Gastroesophageal sphincter (tissue), 4 donors: ENCODE results near the gene ISCU. TPM values are rescaled to one million over a fixed set of nuclear protein-coding genes. Genes with fewer than 3 reads are reported as not detected.

ENCODE experiments used
- ATAC-seq: fragments of 150-250 bp; one replicate; pipeline ENCODE4 v1.9.1; 2016; ENCODE audit warnings: mild to moderate bottlenecking, moderate library complexity
- H3K27ac ChIP-seq, 4 donors: fragments of 200-600 bp; sonication (generic) in 3 of 4; 1 replicate in 3 of 4; 2 replicates in 1 of 4; pipeline ENCODE4 v1.5.1; 2016 to 2019
- H3K27me3 ChIP-seq: fragments of 200-600 bp; sonication (generic); one replicate; pipeline ENCODE4 v1.5.1; 2019
- H3K36me3 ChIP-seq, 2 donors: fragments of 200-600 bp; sonication (generic); one replicate each; pipeline ENCODE4 v1.5.1; 2019; ENCODE audit warnings: control low read depth in 1 of 2
- H3K4me1 ChIP-seq, 3 donors: fragments of 200-600 bp; sonication (generic); 1 replicate in 2 of 3; 2 replicates in 1 of 3; pipeline ENCODE4 v1.5.1; 2016 to 2019; ENCODE audit warnings: control low read depth in 2 of 3
- H3K4me3 ChIP-seq, 2 donors: fragments of 200-600 bp; sonication (generic); one replicate each; pipeline ENCODE4 v1.5.1; 2019; ENCODE audit warnings: mild to moderate bottlenecking in 1 of 2, moderate library complexity in 1 of 2
- H3K9me3 ChIP-seq, 3 donors: fragments of 200-600 bp; sonication (generic); one replicate each; pipeline ENCODE4 v1.5.1; 2017 to 2019; ENCODE audit warnings: control low read depth in 2 of 3
- EP300 ChIP-seq: sonication (generic); formaldehyde crosslinking; IDR thresholded peaks from one replicate; pipeline ENCODE4 v1.6.1; 2017; ENCODE audit warnings: antibody characterized with exemption, mild to moderate bottlenecking
- POLR2A ChIP-seq, 2 donors: fragments of 450-650 bp; IDR thresholded peaks; one replicate each; pipeline ENCODE4 v1.6.1; 2017; ENCODE audit warnings: antibody characterized with exemption in 2 of 2, mild to moderate bottlenecking in 2 of 2, moderate library complexity in 1 of 2
- POLR2AphosphoS5 ChIP-seq: sonication (generic); formaldehyde crosslinking; IDR thresholded peaks from one replicate; pipeline ENCODE4 v1.6.1; 2017; ENCODE audit warnings: antibody characterized with exemption
- WGBS, 2 donors: methylation state at CpG; one replicate each; pipeline ENCODE4 v1.1.5; 2018; ENCODE audit warnings: low coverage in 1 of 2; 5-methylcytosine and 5-hydroxymethylcytosine counted together
- total RNA-seq, 4 donors: library from RNA; depleted of rRNA; stranded (reverse); fragments of >200 nt; gene quantifications; one replicate each; pipeline ENCODE4 v1.1.0, GENCODE V29; 2016
- TF ChIP-seq, protein P1 (sequence below), 4 experiments: fragments of 200-600 bp in 2 of 4; fragments of 450-650 bp in 2 of 4; sonication (generic) in 1 of 4; IDR thresholded peaks; one replicate each; pipeline ENCODE4 v1.5.1; 2017 to 2019; ENCODE audit warnings: antibody characterized with exemption in 4 of 4, mild to moderate bottlenecking in 2 of 4, moderate library complexity in 2 of 4

ISCU gene
- total RNA-seq, 4 donors from 2014 or later, result 220 to 299 (median 247) TPM

DNA sequence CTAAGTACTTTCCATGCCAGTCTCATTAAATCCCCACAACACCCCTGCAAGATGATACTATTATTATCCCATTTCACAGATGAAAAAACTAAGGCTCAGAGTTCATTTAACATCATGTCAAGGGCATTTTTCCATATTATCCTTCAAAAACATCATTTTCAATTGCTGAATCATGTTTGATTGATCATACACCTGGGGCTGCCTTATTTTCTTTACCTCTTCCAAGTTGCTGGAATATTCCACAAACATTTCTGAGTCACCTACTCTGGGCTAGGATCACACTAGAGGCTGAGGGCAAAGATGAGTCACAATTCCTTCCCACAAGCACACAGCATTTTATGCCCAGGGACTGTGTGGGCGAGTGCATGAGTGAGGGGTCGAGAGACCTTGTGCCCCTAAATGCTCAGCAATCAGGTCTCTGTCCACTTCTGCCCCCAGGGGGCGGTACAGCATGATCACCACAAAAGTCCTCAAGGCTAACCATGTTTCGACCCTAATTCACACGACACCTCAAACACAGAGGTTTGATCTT is 49.6 kb downstream of the ISCU start:
- Histone ChIP-seq H3K9me3 (no peaks in the 10 kb centered on the region), H3K36me3 (no peaks in the 10 kb centered on the region), H3K27ac (no peak overlapping the region), H3K4me1 (peaks cover 0 to 17% (median 0%) of the 10 kb centered on the region in 3 donors), H3K27me3 (peaks cover 12% of the 10 kb centered on the region), H3K4me3 (no peak overlapping the region)
- ATAC-seq, result no peak
- TF ChIP-seq, protein P1, sequence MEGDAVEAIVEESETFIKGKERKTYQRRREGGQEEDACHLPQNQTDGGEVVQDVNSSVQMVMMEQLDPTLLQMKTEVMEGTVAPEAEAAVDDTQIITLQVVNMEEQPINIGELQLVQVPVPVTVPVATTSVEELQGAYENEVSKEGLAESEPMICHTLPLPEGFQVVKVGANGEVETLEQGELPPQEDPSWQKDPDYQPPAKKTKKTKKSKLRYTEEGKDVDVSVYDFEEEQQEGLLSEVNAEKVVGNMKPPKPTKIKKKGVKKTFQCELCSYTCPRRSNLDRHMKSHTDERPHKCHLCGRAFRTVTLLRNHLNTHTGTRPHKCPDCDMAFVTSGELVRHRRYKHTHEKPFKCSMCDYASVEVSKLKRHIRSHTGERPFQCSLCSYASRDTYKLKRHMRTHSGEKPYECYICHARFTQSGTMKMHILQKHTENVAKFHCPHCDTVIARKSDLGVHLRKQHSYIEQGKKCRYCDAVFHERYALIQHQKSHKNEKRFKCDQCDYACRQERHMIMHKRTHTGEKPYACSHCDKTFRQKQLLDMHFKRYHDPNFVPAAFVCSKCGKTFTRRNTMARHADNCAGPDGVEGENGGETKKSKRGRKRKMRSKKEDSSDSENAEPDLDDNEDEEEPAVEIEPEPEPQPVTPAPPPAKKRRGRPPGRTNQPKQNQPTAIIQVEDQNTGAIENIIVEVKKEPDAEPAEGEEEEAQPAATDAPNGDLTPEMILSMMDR (IDR thresholded peaks at IDR 0.05), result peak in 3 of 4 experiments; percentile 14 to 51 (median 29)
- no peak for TF ChIP-seq POLR2AphosphoS5
- WGBS, 2 donors, result 67 to 73% methylated on average over 2 to 4 of the region's 5 CpGs

DNA sequence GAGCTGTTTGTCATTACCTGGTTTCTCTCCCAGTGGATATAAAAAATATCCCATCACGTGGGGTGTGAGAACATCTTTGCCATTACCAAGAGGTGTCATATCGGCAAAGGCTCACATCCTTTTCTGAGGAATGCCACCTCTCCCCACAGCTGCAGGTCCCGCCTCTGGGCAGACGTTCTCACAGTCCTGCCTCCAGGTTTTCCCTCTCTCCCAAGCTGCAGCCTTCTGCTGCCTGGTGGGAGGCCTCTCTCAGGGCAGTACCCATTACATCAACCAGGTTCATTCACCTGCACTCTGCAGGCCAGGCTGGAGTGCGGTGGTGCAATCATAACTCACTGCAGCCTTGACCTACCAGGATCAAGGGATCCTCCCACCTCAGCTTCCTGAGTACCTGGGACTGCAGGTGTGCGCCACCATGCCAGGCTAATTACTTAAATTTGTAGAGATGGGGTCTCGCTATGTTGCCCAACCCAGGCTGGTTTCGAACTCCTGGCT is 50.4 kb downstream of the ISCU start:
- H3K27me3 ChIP-seq, result peaks cover 10% of the 10 kb centered on the region
- no peak for ATAC-seq
- TF ChIP-seq POLR2AphosphoS5 (no peak), EP300 (no peak), POLR2A (IDR thresholded peaks at IDR 0.05) (no peak)
- TF ChIP-seq, protein P1 (IDR thresholded peaks at IDR 0.05), result no peak
- 67 to 76% methylated on average over 3 to 8 of the region's 8 CpGs for WGBS, 2 donors
- H3K36me3 ChIP-seq, result no peaks in the 10 kb centered on the region
- H3K27ac ChIP-seq, result no peak overlapping the region
- H3K9me3 ChIP-seq, result no peaks in the 10 kb centered on the region
- H3K4me3 ChIP-seq, result no peak overlapping the region
- peaks cover 0 to 21% (median under 1%) of the 10 kb centered on the region in 3 donors for H3K4me1 ChIP-seq

DNA sequence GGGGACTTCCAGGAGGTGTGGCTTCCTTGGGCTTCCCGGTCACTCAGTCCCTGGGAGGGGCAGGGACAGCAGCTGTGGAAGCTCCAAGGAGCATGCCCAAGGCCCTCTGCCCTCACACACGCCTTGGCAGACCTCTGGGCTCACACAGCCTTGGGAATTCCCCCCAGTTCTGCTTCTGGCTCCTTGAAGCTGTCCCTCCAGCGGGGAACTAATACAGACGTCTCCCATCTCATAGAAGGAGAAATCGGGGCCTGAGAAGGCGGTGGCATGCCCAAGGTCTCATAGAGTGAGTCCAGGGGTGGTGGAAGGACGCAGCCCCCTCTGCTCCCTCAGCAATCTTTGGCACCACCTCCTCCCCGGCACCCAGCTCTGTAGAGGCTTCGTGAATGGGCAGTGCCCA is 51.2 kb downstream of the ISCU start:
- Histone ChIP-seq H3K9me3 (no peaks in the 10 kb centered on the region), H3K27ac (no peak overlapping the region), H3K36me3 (no peaks in the 10 kb centered on the region), H3K27me3 (peaks cover 3% of the 10 kb centered on the region), H3K4me1 (peaks cover 0 to 28% (median 6%) of the 10 kb centered on the region in 3 donors), H3K4me3 (no peak overlapping the region)
- no CpG with 5 or more reads among the region's 9 CpGs for WGBS, 2 donors
- ATAC-seq, result no peak
- TF ChIP-seq EP300 (no peak), POLR2AphosphoS5 (no peak), POLR2A (IDR thresholded peaks at IDR 0.05) (no peak)
- TF ChIP-seq, protein P1 (IDR thresholded peaks at IDR 0.05), result no peak

DNA sequence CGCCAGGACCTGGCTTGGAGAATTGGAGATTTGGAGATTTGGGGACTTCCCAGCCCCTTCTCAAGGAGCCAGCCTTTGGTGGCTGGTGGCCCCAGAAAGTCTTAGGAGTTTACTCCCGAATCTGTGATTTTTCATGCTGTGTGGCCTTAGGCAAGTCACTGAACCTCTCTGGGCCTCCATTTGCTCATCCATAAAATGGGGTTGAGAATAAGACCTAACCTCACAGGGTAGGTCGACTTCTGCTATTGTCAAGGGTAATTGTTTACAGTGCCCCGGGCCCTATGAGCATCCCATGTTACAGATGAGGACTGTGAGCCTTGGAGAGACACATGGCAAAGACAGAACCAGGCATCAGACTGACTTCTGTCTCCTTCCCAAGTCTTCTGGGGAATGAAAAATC is 51.6 kb downstream of the ISCU start:
- Histone ChIP-seq H3K27ac (no peak overlapping the region), H3K36me3 (no peaks in the 10 kb centered on the region), H3K4me1 (peaks cover 0 to 27% (median 6%) of the 10 kb centered on the region in 3 donors), H3K9me3 (no peaks in the 10 kb centered on the region), H3K4me3 (no peak overlapping the region), H3K27me3 (no peaks in the 10 kb centered on the region)
- TF ChIP-seq, protein P1 (IDR thresholded peaks at IDR 0.05), result no peak
- TF ChIP-seq POLR2A (IDR thresholded peaks at IDR 0.05), result no peak
- no peak for TF ChIP-seq POLR2AphosphoS5
- TF ChIP-seq EP300, result no peak
- WGBS, 2 donors, result 81% methylated on average over 2 of the region's 4 CpGs; no CpG with 5 or more reads in 1 of the 2 donors
- ATAC-seq, result no peak

DNA sequence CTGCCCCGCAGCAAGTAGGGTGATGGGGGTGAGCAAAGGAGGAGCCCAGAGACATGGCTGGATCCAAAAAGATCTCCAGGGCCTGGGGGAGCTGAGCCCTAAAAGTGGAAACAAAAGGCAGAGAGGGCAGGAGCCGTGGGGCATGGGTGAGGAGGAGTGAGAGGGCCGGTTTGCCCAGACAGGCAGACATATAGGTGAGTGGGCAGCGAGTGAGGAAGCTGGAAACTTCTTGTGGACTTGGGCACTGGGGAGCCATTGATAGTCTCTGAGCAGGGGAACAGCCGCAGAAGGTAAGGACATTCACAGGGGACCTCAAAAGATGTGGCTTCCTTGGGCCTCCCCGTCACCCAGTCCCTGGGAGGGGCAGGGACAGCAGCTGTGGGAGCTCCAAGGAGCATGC is 52.2 kb downstream of the ISCU start:
- TF ChIP-seq, protein P1 (IDR thresholded peaks at IDR 0.05), result no peak
- TF ChIP-seq POLR2A (IDR thresholded peaks at IDR 0.05) (no peak), EP300 (no peak), POLR2AphosphoS5 (no peak)
- no peak for ATAC-seq
- WGBS, 2 donors, result 89 to 100% methylated on average over 3 to 4 of the region's 6 CpGs
- Histone ChIP-seq H3K27me3 (no peaks in the 10 kb centered on the region), H3K4me3 (no peak overlapping the region), H3K27ac (no peak overlapping the region), H3K9me3 (no peaks in the 10 kb centered on the region), H3K36me3 (no peaks in the 10 kb centered on the region), H3K4me1 (peaks cover 0 to 21% (median 6%) of the 10 kb centered on the region in 3 donors)
